GM10847 (cell line): ENCODE results near the gene NR1D2.

ENCODE experiments used
- POLR2A ChIP-seq: IDR thresholded peaks from 2 replicates; pipeline ENCODE4 v1.6.1; 2011; ENCODE audit not compliant: insufficient read length; ENCODE audit errors: extremely low read depth

NR1D2 gene

GRCh38 chr3:23926246-23926645 lies 18.8 kb upstream of the NR1D2 start:
- no peak for TF ChIP-seq POLR2A

- TF ChIP-seq POLR2A, result no peak
These were observed 18.4 kb upstream of the NR1D2 start for GRCh38 chr3:23926736-23927135.

GRCh38 chr3:23928524-23928923 lies 16.6 kb upstream of the NR1D2 start:
- TF ChIP-seq POLR2A, result no peak

- no peak for TF ChIP-seq POLR2A
These were observed 13.5 kb upstream of the NR1D2 start for GRCh38 chr3:23931597-23931996.

GRCh38 chr3:23932571-23932970 lies 12.5 kb upstream of the NR1D2 start:
- no peak for TF ChIP-seq POLR2A

- no peak for TF ChIP-seq POLR2A
These were observed 10.8 kb upstream of the NR1D2 start for GRCh38 chr3:23934253-23934652.

- TF ChIP-seq POLR2A, result no peak
These were observed 7.8 kb upstream of the NR1D2 start for GRCh38 chr3:23937296-23937695.

GRCh38 chr3:23938688-23939087 lies 6.4 kb upstream of the NR1D2 start:
- TF ChIP-seq POLR2A, result no peak

- no peak for TF ChIP-seq POLR2A
These were observed 4.3 kb upstream of the NR1D2 start for GRCh38 chr3:23940775-23941174.

- no peak for TF ChIP-seq POLR2A
These were observed 3.6 kb upstream of the NR1D2 start for GRCh38 chr3:23941440-23941839.

GRCh38 chr3:23942546-23942945 lies 2.5 kb upstream of the NR1D2 start:
- TF ChIP-seq POLR2A, result no peak

- TF ChIP-seq POLR2A, result no peak
These were observed 891 bp upstream of the NR1D2 start for GRCh38 chr3:23944007-23944783.

GRCh38 chr3:23945663-23945912 lies 502 bp downstream of the NR1D2 start:
- TF ChIP-seq POLR2A, result no peak

- TF ChIP-seq POLR2A, result peak; percentile 30
These were observed 1.0 kb downstream of the NR1D2 start for GRCh38 chr3:23945913-23946687.

- no peak for TF ChIP-seq POLR2A
These were observed 3.7 kb downstream of the NR1D2 start for GRCh38 chr3:23948761-23949160.

- no peak for TF ChIP-seq POLR2A
These were observed 4.7 kb downstream of the NR1D2 start for GRCh38 chr3:23949784-23950183.

GRCh38 chr3:23950293-23950692 lies 5.2 kb downstream of the NR1D2 start:
- TF ChIP-seq POLR2A, result no peak

GRCh38 chr3:23952646-23953045 lies 7.6 kb downstream of the NR1D2 start:
- TF ChIP-seq POLR2A, result no peak

GRCh38 chr3:23953523-23953922 lies 8.4 kb downstream of the NR1D2 start:
- no peak for TF ChIP-seq POLR2A
